GM18951 (cell line): Measurements from ENCODE around the gene TRIP6.

Experiments
- POLR2A ChIP-seq: IDR thresholded peaks from 4 replicates; pipeline ENCODE4 v1.6.1; 2011; ENCODE audit warnings: mild to moderate bottlenecking; ENCODE audit not compliant: insufficient read length, insufficient read depth; ENCODE audit errors: extremely low read depth
- in situ Hi-C: fragments of 300-500 bp; cut with MboI; formaldehyde crosslinking; loops from one replicate; pipeline ENCODE4 v1.12.0; 2022; ENCODE audit warnings: low sequenced_read_pairs, mixed read lengths, inconsistent platforms; ENCODE audit not compliant: unreplicated experiment

The TRIP6 gene

DNA sequence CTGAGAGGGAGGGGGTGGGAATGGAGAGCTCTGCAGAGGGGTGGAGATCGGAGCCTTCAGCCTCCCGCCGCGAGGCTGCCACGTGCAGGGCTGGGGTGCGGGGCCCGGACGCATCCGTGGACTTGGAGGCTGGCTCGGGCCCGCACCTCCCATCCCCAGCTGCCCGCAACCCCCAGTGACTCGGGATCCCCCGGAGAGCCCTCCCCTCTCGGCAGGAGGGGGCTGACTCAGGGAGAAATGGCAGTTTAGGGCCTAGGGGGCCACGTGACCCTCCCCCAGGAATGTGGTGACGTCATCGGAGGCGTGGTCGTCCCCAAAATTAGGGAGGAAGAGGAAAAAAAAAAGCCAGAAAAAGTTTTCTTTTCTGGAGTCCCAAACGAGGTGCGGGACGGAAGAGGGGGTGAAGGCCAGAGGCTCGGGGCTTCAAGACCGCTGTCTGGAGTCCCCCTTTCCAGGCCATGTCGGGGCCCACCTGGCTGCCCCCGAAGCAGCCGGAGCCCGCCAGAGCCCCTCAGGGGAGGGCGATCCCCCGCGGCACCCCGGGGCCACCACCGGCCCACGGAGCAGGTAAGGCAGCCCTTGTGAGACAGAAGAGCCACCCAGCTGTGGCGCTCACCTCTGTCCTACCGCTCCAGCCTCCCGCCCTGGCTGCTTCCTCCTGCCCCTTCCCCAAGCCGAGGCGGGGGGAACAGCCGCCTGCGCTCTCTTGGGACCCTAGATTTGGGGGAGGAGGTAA, at the start of gene TRIP6:
Gene TRIP6 (plus strand): TSS at position 348 of the 736 bp plus-strand sequence. CDS start 111 bp downstream, at position 459.
- in situ Hi-C loops: no loop called here
- TF ChIP-seq POLR2A: peak; percentile 42

- in situ Hi-C loops: no loop called here
- no peak for TF ChIP-seq POLR2A
Observed at GRCh38 chr7:100818366-100818765, 48.8 kb upstream of the TRIP6 start.

DNA sequence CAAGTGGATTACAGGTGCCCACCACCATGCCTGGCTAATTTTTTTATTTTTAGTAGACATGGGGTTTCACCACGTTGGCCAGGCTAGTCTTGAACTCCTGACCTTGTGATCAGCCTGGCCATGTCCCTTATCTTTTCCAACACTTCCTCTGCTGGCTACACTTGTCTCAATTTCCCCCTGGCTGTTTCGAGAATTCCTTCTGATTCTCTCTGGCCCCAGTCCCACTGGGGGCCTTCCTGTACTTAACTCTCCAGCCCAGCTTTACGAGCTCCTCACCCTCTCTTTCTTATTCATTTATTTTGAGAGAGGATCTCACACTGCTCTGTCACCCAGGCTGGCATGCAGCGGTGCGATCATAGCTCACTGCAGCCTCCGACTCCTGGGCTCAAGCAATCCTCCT, 48.4 kb upstream of the TRIP6 start:
- in situ Hi-C loops: no loop called here
- TF ChIP-seq POLR2A: no peak

DNA sequence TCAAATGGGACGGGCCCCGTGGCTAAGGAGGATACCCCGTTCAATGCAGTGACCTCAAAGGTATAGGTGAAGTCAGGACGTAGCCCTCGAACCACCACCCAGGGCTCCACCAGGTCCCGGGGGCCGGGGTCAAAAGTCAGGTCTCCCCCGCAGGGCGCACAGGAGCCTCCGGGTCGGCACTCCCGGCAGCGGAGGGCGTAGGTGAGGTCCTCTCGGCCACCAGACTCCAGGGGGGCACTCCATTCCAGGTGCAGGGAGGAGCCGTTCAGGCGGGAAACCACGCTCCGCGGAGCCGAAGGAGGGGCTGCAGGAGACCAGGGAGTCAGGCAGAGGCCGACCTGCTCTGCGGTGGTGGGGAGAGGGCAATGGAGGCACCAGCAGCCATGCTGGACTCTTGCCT, 47.6 kb upstream of the TRIP6 start:
- no peak for TF ChIP-seq POLR2A
- in situ Hi-C loops: no loop called here

DNA sequence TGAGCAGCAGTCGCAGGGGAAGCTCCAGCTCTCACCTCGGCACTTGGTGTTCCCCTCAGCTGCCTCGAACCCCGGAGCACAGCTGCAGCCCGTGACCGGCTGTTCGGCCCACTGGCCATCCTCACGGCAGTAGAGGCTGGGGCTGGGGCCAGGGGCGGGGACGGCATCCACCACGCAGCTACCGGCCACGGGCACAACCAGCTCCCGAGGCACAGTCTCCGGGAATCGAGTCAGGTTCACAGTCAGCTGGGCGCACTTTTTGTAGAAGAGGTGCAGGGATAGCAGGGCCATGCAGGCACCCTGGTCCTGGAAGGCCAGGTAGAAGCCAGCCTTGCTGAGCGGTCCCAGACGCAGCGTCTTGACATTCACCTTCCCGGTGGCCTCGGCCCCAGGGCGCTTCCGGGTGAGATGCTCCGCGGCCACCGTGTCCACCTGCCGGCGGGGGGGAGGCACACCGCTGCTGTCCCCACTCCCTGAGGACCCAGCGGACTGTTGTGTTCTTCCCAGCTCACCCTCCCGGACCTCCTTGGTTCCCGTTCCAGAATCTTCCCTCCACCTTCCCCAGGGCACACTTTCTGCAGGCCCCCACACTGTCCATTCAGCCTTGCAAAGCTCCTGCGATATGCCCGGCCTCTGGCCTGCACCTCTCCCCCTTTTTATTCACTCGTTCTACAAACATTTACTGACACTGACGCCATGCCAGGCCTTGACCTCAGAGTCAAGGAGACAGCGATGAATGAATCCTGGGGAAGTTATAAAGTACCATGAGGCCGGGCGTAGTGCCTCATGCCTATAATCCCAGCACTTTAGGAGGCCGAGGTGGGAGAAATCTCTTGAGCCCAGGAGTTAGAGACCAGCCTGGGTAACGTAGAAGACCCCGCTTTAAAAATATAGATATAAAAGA, 44.7 kb upstream of the TRIP6 start:
- in situ Hi-C loops: no loop called here
- no peak for TF ChIP-seq POLR2A

- in situ Hi-C loops: no loop called here
- no peak for TF ChIP-seq POLR2A
Observed at GRCh38 chr7:100823140-100823525, 44.1 kb upstream of the TRIP6 start.

DNA sequence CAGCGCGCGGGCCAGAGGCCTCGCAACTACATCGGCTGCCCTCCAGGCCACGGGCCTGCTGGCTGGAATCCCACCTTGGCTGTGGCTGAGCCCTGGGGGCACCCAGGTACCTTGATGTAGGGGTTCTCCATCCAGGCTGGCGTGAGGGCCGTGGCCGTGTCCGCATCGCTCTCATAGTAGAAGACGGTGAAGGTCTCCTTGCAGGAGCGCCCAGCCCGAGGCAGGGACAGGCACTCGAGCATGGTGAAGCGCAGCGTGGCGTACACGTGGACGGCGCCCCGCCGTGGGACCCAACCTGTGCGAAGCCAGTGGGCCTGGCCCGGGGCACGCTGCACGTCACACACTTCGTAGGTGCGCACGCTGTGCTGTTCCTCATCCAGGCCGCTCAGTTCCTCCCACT, 43.7 kb upstream of the TRIP6 start:
- in situ Hi-C loops: no loop called here
- no peak for TF ChIP-seq POLR2A

- in situ Hi-C loops: no loop called here
- no peak for TF ChIP-seq POLR2A
Observed at GRCh38 chr7:100824499-100825214, 42.5 kb upstream of the TRIP6 start.

DNA sequence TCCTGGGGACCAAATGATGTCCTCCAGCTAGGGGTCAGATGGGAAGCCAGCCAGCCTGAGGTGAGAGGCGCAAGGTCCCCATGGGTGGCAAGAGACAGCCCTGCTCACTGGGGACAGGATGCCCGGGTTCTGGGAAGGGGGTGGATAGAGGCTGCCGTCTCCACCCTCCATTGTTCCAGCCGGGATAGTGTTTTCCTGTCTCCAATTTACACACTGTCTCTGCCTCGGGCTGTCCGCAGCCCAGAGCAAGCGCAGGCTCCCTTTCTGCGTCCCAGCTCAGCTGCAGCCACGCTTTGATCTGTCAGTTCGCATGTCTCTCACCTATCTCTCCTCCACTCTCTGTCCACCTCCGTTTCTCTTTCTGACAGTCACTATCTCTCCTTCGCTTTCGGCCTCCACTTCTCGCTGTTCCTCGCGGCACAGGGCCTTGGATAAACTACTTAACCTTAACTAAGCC, 41.9 kb upstream of the TRIP6 start:
- TF ChIP-seq POLR2A: no peak
- in situ Hi-C loops: no loop called here

- in situ Hi-C loops: no loop called here
- no peak for TF ChIP-seq POLR2A
Observed at GRCh38 chr7:100825751-100826513, 41.3 kb upstream of the TRIP6 start.

DNA sequence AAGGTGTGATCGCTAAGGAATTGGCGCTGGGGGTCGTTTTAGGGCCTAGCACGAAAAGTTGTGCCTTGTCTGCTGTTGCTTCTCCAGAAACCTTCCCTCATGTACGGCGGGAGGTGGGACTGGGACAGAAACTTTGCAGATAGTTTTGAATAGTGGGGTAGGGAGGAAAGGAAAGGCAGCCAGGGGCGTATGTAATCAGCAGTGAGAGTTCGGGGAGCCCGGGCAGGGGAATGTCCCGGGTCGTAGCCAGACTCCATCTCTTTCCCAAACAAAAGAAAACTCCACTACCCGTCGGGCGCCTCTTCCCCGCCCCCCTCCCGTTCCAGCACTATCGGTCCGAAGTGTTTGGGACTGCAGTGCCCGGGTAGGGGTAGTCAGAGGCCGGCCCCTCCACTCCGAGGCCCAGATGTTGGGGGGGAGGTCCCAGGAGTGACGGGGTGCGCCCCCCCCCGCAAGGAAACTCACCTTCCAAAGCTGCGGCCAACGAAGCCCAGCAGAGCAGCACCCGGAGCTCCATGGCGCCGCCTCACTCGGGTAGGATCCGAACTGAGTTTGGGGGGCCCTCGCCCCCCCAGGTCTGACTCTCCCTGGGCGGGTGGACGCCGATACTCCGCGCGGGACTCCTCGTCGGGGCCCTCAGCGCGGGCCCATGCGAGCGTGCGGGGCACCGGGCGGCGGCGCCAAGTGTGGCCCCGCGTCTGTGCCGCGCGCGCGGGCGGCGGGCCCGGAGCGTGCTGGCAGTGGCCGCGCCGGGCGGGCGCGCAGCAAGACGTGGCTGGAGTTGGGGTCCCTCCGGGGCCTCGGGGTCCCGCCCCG, 40.5 kb upstream of the TRIP6 start:
- in situ Hi-C loops: no loop called here

More for the DNA sequence above, 40.5 kb upstream of the TRIP6 start:
- TF ChIP-seq POLR2A: no peak
